Muscle layer of duodenum (tissue), 2 donors: Measurements from ENCODE around the gene TNK2.

Experiments used
- H3K27ac ChIP-seq: one replicate; pipeline ENCODE4 v1.7.0; 2013; ENCODE audit warnings: mild to moderate bottlenecking, low read length
- H3K27me3 ChIP-seq: one replicate; pipeline ENCODE4 v1.7.0; 2013; ENCODE audit warnings: low read depth, mild to moderate bottlenecking, control low read depth, low read length
- H3K36me3 ChIP-seq, 2 donors: one replicate each; pipeline ENCODE4 v1.7.0; 2013; ENCODE audit warnings: low read length in 2 of 2, control low read depth in 1 of 2, mild to moderate bottlenecking in 1 of 2; ENCODE audit not compliant: insufficient read depth in 2 of 2, control insufficient read depth in 1 of 2
- H3K4me1 ChIP-seq, 2 donors: one replicate each; pipeline ENCODE4 v1.7.0; 2013; ENCODE audit warnings: low read length in 2 of 2, mild to moderate bottlenecking in 2 of 2, control low read depth in 1 of 2, moderate library complexity in 1 of 2; ENCODE audit not compliant: insufficient read depth in 2 of 2, control insufficient read depth in 1 of 2
- H3K4me3 ChIP-seq, 2 donors: one replicate each; pipeline ENCODE4 v1.7.0; 2013; ENCODE audit warnings: low read length in 2 of 2, low read depth in 1 of 2, mild to moderate bottlenecking in 1 of 2
- H3K9me3 ChIP-seq, 2 donors: one replicate each; pipeline ENCODE4 v1.7.0; 2013; ENCODE audit warnings: low read length in 2 of 2, control low read depth in 1 of 2, mild to moderate bottlenecking in 1 of 2; ENCODE audit not compliant: control insufficient read depth in 1 of 2
- donor health status: healthy.

Gene TNK2

GRCh38 chr3:195888981-195889869 is 19.1 kb downstream of the TNK2 start:
- Histone ChIP-seq H3K4me3 (no peak overlapping the region), H3K9me3 (no peaks in the 10 kb centered on the region), H3K27ac (no peak overlapping the region), H3K36me3 (peaks cover 0 to 9% of the 10 kb centered on the region in 2 donors), H3K27me3 (no peaks in the 10 kb centered on the region), H3K4me1 (peaks cover 10 to 31% of the 10 kb centered on the region in 2 donors)

GRCh38 chr3:195888311-195888761 is 20.0 kb downstream of the TNK2 start:
- peaks cover 6 to 23% of the 10 kb centered on the region in 2 donors for H3K4me1 ChIP-seq

GRCh38 chr3:195887670-195888069 is 20.7 kb downstream of the TNK2 start:
- no peak overlapping the region for H3K27ac ChIP-seq
- no peaks in the 10 kb centered on the region for H3K9me3 ChIP-seq
- H3K36me3 ChIP-seq = peaks cover 5 to 20% of the 10 kb centered on the region in 2 donors
- no peaks in the 10 kb centered on the region for H3K27me3 ChIP-seq
- peaks cover 0 to 16% of the 10 kb centered on the region in 2 donors for H3K4me1 ChIP-seq
- H3K4me3 ChIP-seq = no peak overlapping the region

More at GRCh38 chr3:195888311-195888761, 20.0 kb downstream of the TNK2 start:
- no peaks in the 10 kb centered on the region for H3K27me3 ChIP-seq
- no peaks in the 10 kb centered on the region for H3K9me3 ChIP-seq
- no peak overlapping the region for H3K4me3 ChIP-seq
- H3K36me3 ChIP-seq = peaks cover under 1 to 14% of the 10 kb centered on the region in 2 donors
- no peak overlapping the region for H3K27ac ChIP-seq

- H3K4me1 ChIP-seq = peaks cover 0 to 7% of the 10 kb centered on the region in 2 donors
These were observed 21.9 kb downstream of the TNK2 start for GRCh38 chr3:195886181-195887141.

GRCh38 chr3:195885036-195885891 is 23.1 kb downstream of the TNK2 start:
- H3K36me3 ChIP-seq = peaks cover 12 to 31% of the 10 kb centered on the region in 2 donors

More at GRCh38 chr3:195886181-195887141, 21.9 kb downstream of the TNK2 start:
- Histone ChIP-seq H3K36me3 (peaks cover 12 to 31% of the 10 kb centered on the region in 2 donors), H3K27me3 (no peaks in the 10 kb centered on the region), H3K9me3 (no peaks in the 10 kb centered on the region), H3K4me3 (no peak overlapping the region), H3K27ac (no peak overlapping the region)

GRCh38 chr3:195884691-195885035 is 23.7 kb downstream of the TNK2 start:
- peaks cover 0 to 2% of the 10 kb centered on the region in 2 donors for H3K4me1 ChIP-seq
- no peaks in the 10 kb centered on the region for H3K27me3 ChIP-seq
- H3K9me3 ChIP-seq = no peaks in the 10 kb centered on the region
- H3K36me3 ChIP-seq = peaks cover 13 to 35% of the 10 kb centered on the region in 2 donors
- H3K4me3 ChIP-seq = no peak overlapping the region
- no peak overlapping the region for H3K27ac ChIP-seq

More at GRCh38 chr3:195885036-195885891, 23.1 kb downstream of the TNK2 start:
- Histone ChIP-seq H3K27me3 (no peaks in the 10 kb centered on the region), H3K4me3 (no peak overlapping the region), H3K9me3 (no peaks in the 10 kb centered on the region), H3K4me1 (peaks cover 0 to 7% of the 10 kb centered on the region in 2 donors), H3K27ac (no peak overlapping the region)

GRCh38 chr3:195883801-195884200 is 24.6 kb downstream of the TNK2 start:
- no peaks in the 10 kb centered on the region for H3K4me1 ChIP-seq
- H3K27ac ChIP-seq = no peak overlapping the region
- no peaks in the 10 kb centered on the region for H3K9me3 ChIP-seq
- no peak overlapping the region for H3K4me3 ChIP-seq
- H3K27me3 ChIP-seq = no peaks in the 10 kb centered on the region
- H3K36me3 ChIP-seq = peaks cover 18 to 44% of the 10 kb centered on the region in 2 donors

- H3K9me3 ChIP-seq = no peaks in the 10 kb centered on the region
- no peak overlapping the region for H3K27ac ChIP-seq
- H3K27me3 ChIP-seq = no peaks in the 10 kb centered on the region
- H3K4me1 ChIP-seq = no peaks in the 10 kb centered on the region
- H3K4me3 ChIP-seq = no peak overlapping the region
- peaks cover 18 to 50% of the 10 kb centered on the region in 2 donors for H3K36me3 ChIP-seq
These were observed 25.2 kb downstream of the TNK2 start for GRCh38 chr3:195883160-195883559.

- Histone ChIP-seq H3K4me1 (no peaks in the 10 kb centered on the region), H3K4me3 (no peak overlapping the region), H3K27me3 (no peaks in the 10 kb centered on the region), H3K9me3 (no peaks in the 10 kb centered on the region), H3K36me3 (peaks cover 18 to 62% of the 10 kb centered on the region in 2 donors), H3K27ac (no peak overlapping the region)
These were observed 26.3 kb downstream of the TNK2 start for GRCh38 chr3:195882002-195882441.

GRCh38 chr3:195881276-195881988 is 26.9 kb downstream of the TNK2 start:
- no peaks in the 10 kb centered on the region for H3K27me3 ChIP-seq
- H3K9me3 ChIP-seq = no peaks in the 10 kb centered on the region
- H3K4me1 ChIP-seq = no peaks in the 10 kb centered on the region
- H3K4me3 ChIP-seq = no peak overlapping the region
- peaks cover 18 to 67% of the 10 kb centered on the region in 2 donors for H3K36me3 ChIP-seq
- no peak overlapping the region for H3K27ac ChIP-seq
